SK-N-SH (cell line): ENCODE results near the gene TLE1.

Experiments used
- CHD2 ChIP-seq: fragments of 150-350 bp; IDR thresholded peaks from 2 replicates; pipeline ENCODE4 v1.6.1; 2018; ENCODE audit warnings: low read length; ENCODE audit not compliant: partially characterized antibody
- CTCF ChIP-seq: fragments of 200-600 bp; sonication (generic); IDR thresholded peaks from 2 replicates; pipeline ENCODE4 v1.6.1; 2017; ENCODE audit warnings: antibody characterized with exemption, mild to moderate bottlenecking, moderate library complexity
- FOXM1 ChIP-seq: IDR thresholded peaks from 2 replicates; pipeline ENCODE4 v1.4.0; 2012; ENCODE audit warnings: low read depth, mild to moderate bottlenecking
- GABPA ChIP-seq: IDR thresholded peaks from 2 replicates; pipeline ENCODE4 v1.4.0; 2012; ENCODE audit warnings: low read depth, mild to moderate bottlenecking
- GATA2 ChIP-seq: sonication (generic); formaldehyde crosslinking; IDR thresholded peaks from 2 replicates; pipeline ENCODE4 v1.5.0; 2020; ENCODE audit warnings: mild to moderate bottlenecking, missing genetic modification reagents
- IRF3 ChIP-seq: fragments of 150-350 bp; IDR thresholded peaks from 2 replicates; pipeline ENCODE4 v1.6.1; 2016; ENCODE audit warnings: mild to moderate bottlenecking, low read depth, low read length
- MXI1 ChIP-seq: IDR thresholded peaks from 2 replicates; pipeline ENCODE4 v1.6.1; 2012; ENCODE audit warnings: mild to moderate bottlenecking, low read depth, low read length, improper control_type of control experiment
- REST ChIP-seq: IDR thresholded peaks from 2 replicates; pipeline ENCODE4 v1.6.1; 2012; ENCODE audit warnings: mild to moderate bottlenecking, low read depth, low read length, moderate library complexity
- RFX5 ChIP-seq: IDR thresholded peaks from 2 replicates; pipeline ENCODE4 v1.6.1; 2012; ENCODE audit warnings: mild to moderate bottlenecking, improper control_type of control experiment, low read length
- SMC3 ChIP-seq: IDR thresholded peaks from 2 replicates; pipeline ENCODE4 v1.6.1; 2012; ENCODE audit warnings: low read depth, low read length, improper control_type of control experiment
- TAF1 ChIP-seq: IDR thresholded peaks from 2 replicates; pipeline ENCODE4 v1.6.1; 2012; ENCODE audit warnings: low read depth, mild to moderate bottlenecking, low read length, moderate library complexity, borderline replicate concordance
- USF1 ChIP-seq: IDR thresholded peaks from 2 replicates; pipeline ENCODE4 v1.4.0; 2012; ENCODE audit warnings: low read depth, borderline replicate concordance
- ZBTB33 ChIP-seq: IDR thresholded peaks from 2 replicates; pipeline ENCODE4 v1.4.0; 2012; ENCODE audit warnings: low read depth, borderline replicate concordance

- no peak for TF ChIP-seq IRF3
- no peak for TF ChIP-seq FOXM1
- TF ChIP-seq GATA2 (CRISPR knock-in tag) = no peak
- no peak for TF ChIP-seq MXI1
- TF ChIP-seq CHD2 = no peak
- TF ChIP-seq CTCF = no peak
- TF ChIP-seq USF1 = no peak
- no peak for TF ChIP-seq RFX5
- TF ChIP-seq SMC3 = no peak
- TF ChIP-seq TAF1 = no peak
- no peak for TF ChIP-seq REST
- TF ChIP-seq GABPA = no peak
- no peak for TF ChIP-seq ZBTB33
These were observed 142.9 kb downstream of the TLE1 start for GRCh38 chr9:81546489-81546888.
